SK-N-SH treated with all-trans-retinoic acid at 6 μM for 48 hours (cell line): Measurements from ENCODE around the gene PLB1.
A peak's percentile ranks its signal among the peaks of the same experiment; 100 is the strongest.

Source experiments
- ATAC-seq: fragments of 200-7000 bp; cut with Tn5 transposase; 3 replicates; pipeline ENCODE4 v1.9.1; 2020; ENCODE audit warnings: mild to moderate bottlenecking, moderate library complexity
- ARNTL ChIP-seq: fragments of 450-650 bp; formaldehyde crosslinking; IDR thresholded peaks from 2 replicates; pipeline ENCODE4 v1.5.0; 2020; ENCODE audit warnings: low read depth, mild to moderate bottlenecking, moderate library complexity, borderline replicate concordance
- BACH2 ChIP-seq: fragments of 250-450 bp; sonication (Bioruptor Pico); IDR thresholded peaks from 2 replicates; pipeline ENCODE4 v1.9.0; 2021; ENCODE audit warnings: mild to moderate bottlenecking, borderline replicate concordance
- ESRRG ChIP-seq: fragments of 250-450 bp; sonication (Bioruptor Pico); IDR thresholded peaks from 2 replicates; pipeline ENCODE4 v1.6.1; 2021; ENCODE audit warnings: mild to moderate bottlenecking
- OSR1 ChIP-seq: fragments of 250-450 bp; sonication (Bioruptor Pico); IDR thresholded peaks from 2 replicates; pipeline ENCODE4 v1.8.0; 2022; ENCODE audit warnings: moderate library complexity, mild to moderate bottlenecking, inconsistent platforms
- PPARA ChIP-seq: fragments of 250-450 bp; sonication (Bioruptor Pico); IDR thresholded peaks from 2 replicates; pipeline ENCODE4 v1.5.0; 2020; ENCODE audit warnings: mild to moderate bottlenecking, borderline replicate concordance
- RARB ChIP-seq: fragments of 250-450 bp; sonication (Bioruptor Pico); IDR thresholded peaks from 2 replicates; pipeline ENCODE4 v1.8.0; 2021; ENCODE audit warnings: mild to moderate bottlenecking, moderate library complexity
- SNAI2 ChIP-seq: fragments of 250-450 bp; sonication (Bioruptor Pico); IDR thresholded peaks from 2 replicates; pipeline ENCODE4 v1.5.0; 2020; ENCODE audit warnings: mild to moderate bottlenecking, moderate library complexity
- TCF4 ChIP-seq: fragments of 250-450 bp; sonication (Bioruptor Pico); IDR thresholded peaks from 2 replicates; pipeline ENCODE4 v1.8.0; 2021; ENCODE audit warnings: mild to moderate bottlenecking, moderate library complexity, borderline replicate concordance
- ZC3H10 ChIP-seq: fragments of 250-450 bp; sonication (Bioruptor Pico); IDR thresholded peaks from 2 replicates; pipeline ENCODE4 v1.5.1; 2021; ENCODE audit warnings: mild to moderate bottlenecking, moderate library complexity
- ZFP3 ChIP-seq: fragments of 250-450 bp; sonication (Bioruptor Pico); IDR thresholded peaks from 2 replicates; pipeline ENCODE4 v1.5.0; 2020; ENCODE audit warnings: mild to moderate bottlenecking, moderate library complexity
- ZFP30 ChIP-seq: fragments of 450-650 bp; formaldehyde crosslinking; IDR thresholded peaks from 2 replicates; pipeline ENCODE4 v1.5.0; 2022; ENCODE audit warnings: mild to moderate bottlenecking, moderate library complexity
- ZNF565 ChIP-seq: fragments of 450-650 bp; formaldehyde crosslinking; conservative IDR thresholded peaks from 2 replicates; pipeline ENCODE4 v1.5.0; 2020; ENCODE audit warnings: low read depth, mild to moderate bottlenecking, moderate library complexity
- ZNF8 ChIP-seq: fragments of 450-650 bp; formaldehyde crosslinking; IDR thresholded peaks from 2 replicates; pipeline ENCODE4 v1.5.0; 2020; ENCODE audit warnings: mild to moderate bottlenecking, moderate library complexity
- TF ChIP-seq, protein P1 (sequence below): fragments of 250-450 bp; sonication (Bioruptor Pico); IDR thresholded peaks from 2 replicates; pipeline ENCODE4 v1.5.1; 2020; ENCODE audit warnings: low read depth, mild to moderate bottlenecking, moderate library complexity
- TF ChIP-seq, protein P2 (sequence below): fragments of 250-450 bp; sonication (Bioruptor Pico); IDR thresholded peaks from 2 replicates; pipeline ENCODE4 v1.5.0; 2020; ENCODE audit warnings: mild to moderate bottlenecking, moderate library complexity
- TF ChIP-seq, protein P3 (sequence below): fragments of 250-450 bp; sonication (Bioruptor Pico); IDR thresholded peaks from 2 replicates; pipeline ENCODE4 v1.8.0; 2020; ENCODE audit warnings: mild to moderate bottlenecking, moderate library complexity, borderline replicate concordance
- TF ChIP-seq, protein P4 (sequence below): fragments of 250-450 bp; sonication (Bioruptor Pico); IDR thresholded peaks from 2 replicates; pipeline ENCODE4 v1.8.0; 2021; ENCODE audit warnings: low read depth, mild to moderate bottlenecking, moderate library complexity, borderline replicate concordance
- TF ChIP-seq, protein P5 (sequence below): fragments of 250-450 bp; sonication (Bioruptor Pico); IDR thresholded peaks from 2 replicates; pipeline ENCODE4 v1.5.1; 2021; ENCODE audit warnings: mild to moderate bottlenecking, moderate library complexity

Gene PLB1

DNA sequence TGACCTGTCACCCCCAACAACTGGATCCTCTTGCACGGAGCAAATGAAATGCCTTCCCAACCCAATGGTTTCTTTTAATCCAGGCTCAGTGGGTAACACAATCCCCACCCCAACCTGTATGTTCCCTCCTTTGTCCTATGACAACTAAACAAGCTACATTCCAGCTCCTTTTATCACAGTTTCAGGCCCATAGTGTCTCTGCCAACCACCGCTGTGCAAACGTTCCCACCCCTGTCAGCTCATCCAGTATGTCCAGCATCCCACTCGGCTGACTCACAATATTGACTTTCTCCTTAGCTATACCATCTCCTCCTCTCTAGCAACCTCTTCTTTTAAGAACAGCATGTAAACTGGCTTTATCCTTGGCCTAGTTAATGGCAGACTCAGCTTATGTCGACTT is 137.9 kb downstream of the PLB1 start:
- TF ChIP-seq, protein P1, sequence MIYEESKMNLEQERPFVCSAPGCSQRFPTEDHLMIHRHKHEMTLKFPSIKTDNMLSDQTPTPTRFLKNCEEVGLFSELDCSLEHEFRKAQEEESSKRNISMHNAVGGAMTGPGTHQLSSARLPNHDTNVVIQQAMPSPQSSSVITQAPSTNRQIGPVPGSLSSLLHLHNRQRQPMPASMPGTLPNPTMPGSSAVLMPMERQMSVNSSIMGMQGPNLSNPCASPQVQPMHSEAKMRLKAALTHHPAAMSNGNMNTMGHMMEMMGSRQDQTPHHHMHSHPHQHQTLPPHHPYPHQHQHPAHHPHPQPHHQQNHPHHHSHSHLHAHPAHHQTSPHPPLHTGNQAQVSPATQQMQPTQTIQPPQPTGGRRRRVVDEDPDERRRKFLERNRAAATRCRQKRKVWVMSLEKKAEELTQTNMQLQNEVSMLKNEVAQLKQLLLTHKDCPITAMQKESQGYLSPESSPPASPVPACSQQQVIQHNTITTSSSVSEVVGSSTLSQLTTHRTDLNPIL (CRISPR knock-in tag): no peak
- ATAC-seq: peak; percentile 74

DNA sequence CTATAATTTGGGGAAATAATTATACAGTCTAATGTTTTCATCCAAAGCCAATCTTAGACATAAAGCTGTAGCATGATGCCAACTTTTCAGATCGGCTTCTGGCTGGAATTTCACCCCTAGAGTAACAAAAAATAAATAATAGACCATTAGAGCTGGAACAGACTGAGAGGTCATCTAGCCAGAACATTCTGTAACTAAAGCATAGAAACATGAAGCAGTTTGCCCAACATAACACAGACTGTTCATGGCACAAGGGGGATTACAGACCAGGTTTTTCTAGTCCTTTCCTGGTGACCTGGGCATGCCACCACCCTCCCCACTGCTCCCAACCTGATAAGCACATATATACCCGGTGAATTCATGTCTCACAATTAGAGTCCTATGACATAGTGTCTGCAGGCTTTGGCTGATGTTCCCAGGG is 139.3 kb downstream of the PLB1 start:
- TF ChIP-seq ESRRG (CRISPR knock-in tag) (no peak), ARNTL (no peak), PPARA (CRISPR knock-in tag) (no peak), OSR1 (CRISPR knock-in tag) (no peak), ZC3H10 (CRISPR knock-in tag) (no peak), ZNF565 (CRISPR knock-in tag) (no peak), SNAI2 (CRISPR knock-in tag) (no peak), TCF4 (CRISPR knock-in tag) (no peak), ZFP30 (CRISPR knock-in tag) (no peak), ZNF8 (CRISPR knock-in tag) (no peak)
- TF ChIP-seq, protein P2, sequence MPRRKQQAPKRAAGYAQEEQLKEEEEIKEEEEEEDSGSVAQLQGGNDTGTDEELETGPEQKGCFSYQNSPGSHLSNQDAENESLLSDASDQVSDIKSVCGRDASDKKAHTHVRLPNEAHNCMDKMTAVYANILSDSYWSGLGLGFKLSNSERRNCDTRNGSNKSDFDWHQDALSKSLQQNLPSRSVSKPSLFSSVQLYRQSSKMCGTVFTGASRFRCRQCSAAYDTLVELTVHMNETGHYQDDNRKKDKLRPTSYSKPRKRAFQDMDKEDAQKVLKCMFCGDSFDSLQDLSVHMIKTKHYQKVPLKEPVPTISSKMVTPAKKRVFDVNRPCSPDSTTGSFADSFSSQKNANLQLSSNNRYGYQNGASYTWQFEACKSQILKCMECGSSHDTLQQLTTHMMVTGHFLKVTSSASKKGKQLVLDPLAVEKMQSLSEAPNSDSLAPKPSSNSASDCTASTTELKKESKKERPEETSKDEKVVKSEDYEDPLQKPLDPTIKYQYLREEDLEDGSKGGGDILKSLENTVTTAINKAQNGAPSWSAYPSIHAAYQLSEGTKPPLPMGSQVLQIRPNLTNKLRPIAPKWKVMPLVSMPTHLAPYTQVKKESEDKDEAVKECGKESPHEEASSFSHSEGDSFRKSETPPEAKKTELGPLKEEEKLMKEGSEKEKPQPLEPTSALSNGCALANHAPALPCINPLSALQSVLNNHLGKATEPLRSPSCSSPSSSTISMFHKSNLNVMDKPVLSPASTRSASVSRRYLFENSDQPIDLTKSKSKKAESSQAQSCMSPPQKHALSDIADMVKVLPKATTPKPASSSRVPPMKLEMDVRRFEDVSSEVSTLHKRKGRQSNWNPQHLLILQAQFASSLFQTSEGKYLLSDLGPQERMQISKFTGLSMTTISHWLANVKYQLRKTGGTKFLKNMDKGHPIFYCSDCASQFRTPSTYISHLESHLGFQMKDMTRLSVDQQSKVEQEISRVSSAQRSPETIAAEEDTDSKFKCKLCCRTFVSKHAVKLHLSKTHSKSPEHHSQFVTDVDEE (CRISPR knock-in tag): no peak
- TF ChIP-seq, protein P3, sequence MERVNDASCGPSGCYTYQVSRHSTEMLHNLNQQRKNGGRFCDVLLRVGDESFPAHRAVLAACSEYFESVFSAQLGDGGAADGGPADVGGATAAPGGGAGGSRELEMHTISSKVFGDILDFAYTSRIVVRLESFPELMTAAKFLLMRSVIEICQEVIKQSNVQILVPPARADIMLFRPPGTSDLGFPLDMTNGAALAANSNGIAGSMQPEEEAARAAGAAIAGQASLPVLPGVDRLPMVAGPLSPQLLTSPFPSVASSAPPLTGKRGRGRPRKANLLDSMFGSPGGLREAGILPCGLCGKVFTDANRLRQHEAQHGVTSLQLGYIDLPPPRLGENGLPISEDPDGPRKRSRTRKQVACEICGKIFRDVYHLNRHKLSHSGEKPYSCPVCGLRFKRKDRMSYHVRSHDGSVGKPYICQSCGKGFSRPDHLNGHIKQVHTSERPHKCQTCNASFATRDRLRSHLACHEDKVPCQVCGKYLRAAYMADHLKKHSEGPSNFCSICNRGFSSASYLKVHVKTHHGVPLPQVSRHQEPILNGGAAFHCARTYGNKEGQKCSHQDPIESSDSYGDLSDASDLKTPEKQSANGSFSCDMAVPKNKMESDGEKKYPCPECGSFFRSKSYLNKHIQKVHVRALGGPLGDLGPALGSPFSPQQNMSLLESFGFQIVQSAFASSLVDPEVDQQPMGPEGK: no peak
- ATAC-seq: no peak

DNA sequence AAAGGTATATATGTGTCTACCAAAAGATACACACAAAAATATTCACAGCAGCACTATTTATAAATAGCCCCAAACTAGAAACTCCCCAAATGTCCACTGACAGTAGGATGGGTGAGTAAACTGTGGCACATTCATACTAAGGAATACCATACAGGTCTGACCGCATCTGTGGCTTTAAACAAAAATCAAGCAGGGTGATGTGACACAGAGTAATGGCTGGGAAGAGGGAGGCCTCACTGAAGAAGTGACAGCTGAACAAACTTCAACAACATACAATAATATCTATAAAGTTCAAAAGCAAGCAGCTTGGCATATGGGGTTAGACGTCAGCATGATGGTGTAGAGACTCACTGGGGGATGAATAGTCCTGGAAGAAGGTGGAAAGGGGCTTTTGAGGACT is 140.6 kb downstream of the PLB1 start:
- no peak for ATAC-seq
- TF ChIP-seq PPARA (CRISPR knock-in tag) (no peak), TCF4 (CRISPR knock-in tag) (no peak), ARNTL (no peak), ZFP3 (CRISPR knock-in tag) (no peak), SNAI2 (CRISPR knock-in tag) (no peak)
- TF ChIP-seq, protein P2 (CRISPR knock-in tag): no peak
- TF ChIP-seq, all 23 proteins: peak for 0

- no peak for ATAC-seq
- TF ChIP-seq, protein P4, sequence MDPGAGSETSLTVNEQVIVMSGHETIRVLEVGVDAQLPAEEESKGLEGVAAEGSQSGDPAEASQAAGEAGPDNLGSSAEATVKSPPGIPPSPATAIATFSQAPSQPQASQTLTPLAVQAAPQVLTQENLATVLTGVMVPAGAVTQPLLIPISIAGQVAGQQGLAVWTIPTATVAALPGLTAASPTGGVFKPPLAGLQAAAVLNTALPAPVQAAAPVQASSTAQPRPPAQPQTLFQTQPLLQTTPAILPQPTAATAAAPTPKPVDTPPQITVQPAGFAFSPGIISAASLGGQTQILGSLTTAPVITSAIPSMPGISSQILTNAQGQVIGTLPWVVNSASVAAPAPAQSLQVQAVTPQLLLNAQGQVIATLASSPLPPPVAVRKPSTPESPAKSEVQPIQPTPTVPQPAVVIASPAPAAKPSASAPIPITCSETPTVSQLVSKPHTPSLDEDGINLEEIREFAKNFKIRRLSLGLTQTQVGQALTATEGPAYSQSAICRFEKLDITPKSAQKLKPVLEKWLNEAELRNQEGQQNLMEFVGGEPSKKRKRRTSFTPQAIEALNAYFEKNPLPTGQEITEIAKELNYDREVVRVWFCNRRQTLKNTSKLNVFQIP (CRISPR knock-in tag): no peak
- TF ChIP-seq RARB (CRISPR knock-in tag) (no peak), ZFP3 (CRISPR knock-in tag) (no peak), BACH2 (CRISPR knock-in tag) (no peak), ZC3H10 (CRISPR knock-in tag) (no peak)
- TF ChIP-seq, protein P1 (CRISPR knock-in tag): no peak
- TF ChIP-seq, protein P5, sequence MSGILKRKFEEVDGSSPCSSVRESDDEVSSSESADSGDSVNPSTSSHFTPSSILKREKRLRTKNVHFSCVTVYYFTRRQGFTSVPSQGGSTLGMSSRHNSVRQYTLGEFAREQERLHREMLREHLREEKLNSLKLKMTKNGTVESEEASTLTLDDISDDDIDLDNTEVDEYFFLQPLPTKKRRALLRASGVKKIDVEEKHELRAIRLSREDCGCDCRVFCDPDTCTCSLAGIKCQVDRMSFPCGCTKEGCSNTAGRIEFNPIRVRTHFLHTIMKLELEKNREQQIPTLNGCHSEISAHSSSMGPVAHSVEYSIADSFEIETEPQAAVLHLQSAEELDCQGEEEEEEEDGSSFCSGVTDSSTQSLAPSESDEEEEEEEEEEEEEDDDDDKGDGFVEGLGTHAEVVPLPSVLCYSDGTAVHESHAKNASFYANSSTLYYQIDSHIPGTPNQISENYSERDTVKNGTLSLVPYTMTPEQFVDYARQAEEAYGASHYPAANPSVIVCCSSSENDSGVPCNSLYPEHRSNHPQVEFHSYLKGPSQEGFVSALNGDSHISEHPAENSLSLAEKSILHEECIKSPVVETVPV: no peak
These were observed 141.5 kb downstream of the PLB1 start for GRCh38 chr2:28637066-28638047.
